ENCODE measurements around the gene TTC28.

The TTC28 gene

GRCh38 chr22:27985323-27986275, 694.0 kb downstream of the TTC28 start:
- TF ChIP-seq CTCF (IDR thresholded peaks at IDR 0.05; ENCODE audit: control insufficient read depth, extremely low read depth, insufficient read depth): no peak
- H3K4me3 ChIP-seq (ENCODE audit: low read depth, low read length): no peak overlapping the region
- no peak for DNase-seq (ENCODE audit: low read depth)

GRCh38 chr22:27984723-27985122, 694.9 kb downstream of the TTC28 start:
- no peak for TF ChIP-seq CTCF (IDR thresholded peaks at IDR 0.05; ENCODE audit: control insufficient read depth, extremely low read depth, insufficient read depth)
- no peak for DNase-seq (ENCODE audit: low read depth)
- no peak overlapping the region for H3K4me3 ChIP-seq (ENCODE audit: low read depth, low read length)

GRCh38 chr22:27984001-27984695, 695.5 kb downstream of the TTC28 start:
- no peak for TF ChIP-seq CTCF (IDR thresholded peaks at IDR 0.05; ENCODE audit: control insufficient read depth, extremely low read depth, insufficient read depth)
- no peak for DNase-seq (ENCODE audit: low read depth)
- no peak overlapping the region for H3K4me3 ChIP-seq (ENCODE audit: low read depth, low read length)

- H3K4me3 ChIP-seq (ENCODE audit: low read depth, low read length): no peak overlapping the region
- TF ChIP-seq CTCF (IDR thresholded peaks at IDR 0.05; ENCODE audit: control insufficient read depth, extremely low read depth, insufficient read depth): no peak
- DNase-seq (ENCODE audit: low read depth): no peak
Observed at GRCh38 chr22:27983361-27983791, 696.3 kb downstream of the TTC28 start.

- no peak for TF ChIP-seq CTCF (IDR thresholded peaks at IDR 0.05; ENCODE audit: control insufficient read depth, extremely low read depth, insufficient read depth)
- H3K4me3 ChIP-seq (ENCODE audit: low read depth, low read length): no peak overlapping the region
- DNase-seq (ENCODE audit: low read depth): no peak
Observed at GRCh38 chr22:27982630-27983180, 696.9 kb downstream of the TTC28 start.

- no peak for DNase-seq (ENCODE audit: low read depth)
- no peak overlapping the region for H3K4me3 ChIP-seq (ENCODE audit: low read depth, low read length)
- TF ChIP-seq CTCF (IDR thresholded peaks at IDR 0.05; ENCODE audit: control insufficient read depth, extremely low read depth, insufficient read depth): no peak
Observed at GRCh38 chr22:27982106-27982505, 697.5 kb downstream of the TTC28 start.

Data from LNCaP clone FGC (cell line).